ENCODE measurements around the gene CACNA1D. TPM values are rescaled to one million over a fixed set of nuclear protein-coding genes. Genes with fewer than 3 reads are reported as not detected.

Gene CACNA1D
- total RNA-seq, 1 donor from 2014 or later: 2.8 TPM

DNA sequence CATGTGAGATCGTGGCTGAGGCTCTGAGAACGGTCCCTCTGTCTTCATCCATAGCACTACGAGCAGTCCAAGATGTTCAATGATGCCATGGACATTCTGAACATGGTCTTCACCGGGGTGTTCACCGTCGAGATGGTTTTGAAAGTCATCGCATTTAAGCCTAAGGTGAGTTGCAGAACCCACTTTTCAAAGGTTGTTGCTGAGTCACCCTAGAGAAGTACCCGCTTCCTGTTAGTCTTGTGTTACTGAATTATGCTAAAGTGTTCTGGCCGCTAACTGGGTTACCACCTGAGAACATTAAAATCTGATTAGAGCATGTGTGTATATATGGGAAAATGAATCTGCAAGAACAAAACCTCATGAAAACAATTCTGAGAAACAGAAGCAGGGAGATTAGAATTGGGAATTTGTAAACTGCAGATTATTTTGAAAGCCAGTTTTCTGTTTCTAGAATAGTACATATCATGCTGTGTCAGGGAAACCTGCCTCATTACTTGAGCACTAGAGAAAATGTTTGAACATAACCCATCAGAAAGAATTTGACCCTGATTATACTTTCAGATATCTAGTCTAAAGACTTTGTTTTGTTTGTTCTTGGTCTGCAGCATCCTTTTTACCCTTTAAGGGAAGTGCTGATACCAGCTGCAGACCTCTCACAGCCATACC, 259.2 kb downstream of the CACNA1D start:
- Mint-ChIP-seq H3K36me3 (no peaks in the 10 kb centered on the region), H3K9me3 (no peaks in the 10 kb centered on the region), H3K27me3 (ENCODE audit: low read depth) (peaks cover 8% of the 10 kb centered on the region), H3K4me1 (peaks cover 1% of the 10 kb centered on the region), H3K27ac (no peak overlapping the region), H3K4me3 (no peak overlapping the region)
- no peak for DNase-seq (ENCODE audit: low spot score in 2 of 2, unreplicated experiment in 2 of 2)
- TF ChIP-seq, protein P1, sequence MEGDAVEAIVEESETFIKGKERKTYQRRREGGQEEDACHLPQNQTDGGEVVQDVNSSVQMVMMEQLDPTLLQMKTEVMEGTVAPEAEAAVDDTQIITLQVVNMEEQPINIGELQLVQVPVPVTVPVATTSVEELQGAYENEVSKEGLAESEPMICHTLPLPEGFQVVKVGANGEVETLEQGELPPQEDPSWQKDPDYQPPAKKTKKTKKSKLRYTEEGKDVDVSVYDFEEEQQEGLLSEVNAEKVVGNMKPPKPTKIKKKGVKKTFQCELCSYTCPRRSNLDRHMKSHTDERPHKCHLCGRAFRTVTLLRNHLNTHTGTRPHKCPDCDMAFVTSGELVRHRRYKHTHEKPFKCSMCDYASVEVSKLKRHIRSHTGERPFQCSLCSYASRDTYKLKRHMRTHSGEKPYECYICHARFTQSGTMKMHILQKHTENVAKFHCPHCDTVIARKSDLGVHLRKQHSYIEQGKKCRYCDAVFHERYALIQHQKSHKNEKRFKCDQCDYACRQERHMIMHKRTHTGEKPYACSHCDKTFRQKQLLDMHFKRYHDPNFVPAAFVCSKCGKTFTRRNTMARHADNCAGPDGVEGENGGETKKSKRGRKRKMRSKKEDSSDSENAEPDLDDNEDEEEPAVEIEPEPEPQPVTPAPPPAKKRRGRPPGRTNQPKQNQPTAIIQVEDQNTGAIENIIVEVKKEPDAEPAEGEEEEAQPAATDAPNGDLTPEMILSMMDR (IDR thresholded peaks at IDR 0.05; ENCODE audit: unreplicated experiment): no peak

DNA sequence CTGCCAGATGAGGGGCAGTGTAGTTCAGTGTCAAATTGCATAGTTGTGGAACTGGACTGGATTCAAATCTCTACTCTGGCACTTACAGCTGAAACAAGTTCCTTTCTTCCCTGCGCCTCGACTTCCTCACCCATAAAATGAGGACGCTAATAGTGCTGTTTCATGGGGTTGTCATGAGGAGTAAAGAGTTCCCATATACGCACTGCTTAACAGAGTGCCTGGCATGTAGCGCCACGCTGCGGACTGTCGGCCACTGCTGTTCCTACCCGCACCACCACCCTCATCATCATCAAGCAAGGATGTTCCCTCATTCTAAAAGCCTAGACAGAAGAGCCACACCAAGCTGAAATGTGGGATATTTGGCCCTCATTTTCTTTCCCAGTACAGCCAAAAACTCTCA, 259.9 kb downstream of the CACNA1D start:
- H3K27ac Mint-ChIP-seq: no peak overlapping the region
- peaks cover 8% of the 10 kb centered on the region for H3K27me3 Mint-ChIP-seq (ENCODE audit: low read depth)
- no peaks in the 10 kb centered on the region for H3K36me3 Mint-ChIP-seq
- H3K4me1 Mint-ChIP-seq: peaks cover 1% of the 10 kb centered on the region
- no peaks in the 10 kb centered on the region for H3K9me3 Mint-ChIP-seq
- H3K4me3 Mint-ChIP-seq: no peak overlapping the region
- TF ChIP-seq, protein P1 (IDR thresholded peaks at IDR 0.05; ENCODE audit: unreplicated experiment): no peak
- DNase-seq (ENCODE audit: low spot score in 2 of 2, unreplicated experiment in 2 of 2): no peak

DNA sequence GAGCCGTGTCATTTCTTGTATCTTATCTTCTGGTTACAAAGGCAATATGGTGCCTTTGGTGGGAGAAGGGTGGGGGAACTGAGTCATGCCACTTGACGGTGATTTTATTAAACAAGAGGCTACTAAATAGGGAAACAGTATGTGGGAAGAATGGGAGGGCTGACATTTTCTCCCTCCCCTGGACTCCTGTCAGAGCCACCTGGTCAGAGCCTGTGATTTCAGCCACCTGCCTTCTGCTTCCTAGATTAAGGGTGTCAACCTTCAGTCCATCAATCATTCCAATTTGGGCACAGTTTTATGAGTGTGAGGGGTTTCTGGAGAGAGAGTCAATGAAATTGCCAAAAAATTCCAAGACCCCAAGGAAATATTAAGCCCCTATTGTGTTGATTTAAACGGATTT, 264.4 kb downstream of the CACNA1D start:
- Mint-ChIP-seq H3K9me3 (no peaks in the 10 kb centered on the region), H3K4me3 (no peak overlapping the region), H3K4me1 (no peaks in the 10 kb centered on the region), H3K36me3 (no peaks in the 10 kb centered on the region), H3K27me3 (ENCODE audit: low read depth) (peaks cover 10% of the 10 kb centered on the region), H3K27ac (no peak overlapping the region)
- TF ChIP-seq, protein P1 (IDR thresholded peaks at IDR 0.05; ENCODE audit: unreplicated experiment): no peak
- no peak for DNase-seq (ENCODE audit: low spot score in 2 of 2, unreplicated experiment in 2 of 2)

DNA sequence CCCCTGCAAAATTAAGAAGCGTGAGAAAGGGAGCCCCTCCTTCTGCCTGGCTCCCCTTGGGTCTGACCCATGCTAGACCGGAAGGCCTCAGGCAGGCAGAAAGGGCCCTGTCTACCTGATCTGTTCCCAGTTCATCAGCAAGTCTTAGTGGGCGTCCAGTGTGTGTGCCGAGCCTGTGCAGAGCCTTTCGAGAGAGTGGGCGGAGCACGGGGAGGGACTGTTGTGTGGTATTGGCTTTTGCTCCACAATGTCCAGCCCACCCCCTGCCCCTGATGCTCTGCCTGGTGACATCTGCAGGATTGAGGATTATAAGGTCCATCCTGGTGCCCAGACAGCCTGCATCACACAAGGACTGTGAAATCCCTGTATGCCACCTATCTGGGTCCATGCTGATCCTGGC, 268.9 kb downstream of the CACNA1D start:
- no peaks in the 10 kb centered on the region for H3K4me1 Mint-ChIP-seq
- TF ChIP-seq, protein P1 (IDR thresholded peaks at IDR 0.05; ENCODE audit: unreplicated experiment): no peak
- H3K36me3 Mint-ChIP-seq: no peaks in the 10 kb centered on the region
- no peak for DNase-seq (ENCODE audit: low spot score in 2 of 2, unreplicated experiment in 2 of 2)
- no peak overlapping the region for H3K27ac Mint-ChIP-seq
- H3K4me3 Mint-ChIP-seq: no peak overlapping the region
- H3K9me3 Mint-ChIP-seq: no peaks in the 10 kb centered on the region
- H3K27me3 Mint-ChIP-seq (ENCODE audit: low read depth): peaks cover 9% of the 10 kb centered on the region

- TF ChIP-seq, protein P1 (IDR thresholded peaks at IDR 0.05; ENCODE audit: unreplicated experiment): no peak
- no peak for DNase-seq (ENCODE audit: low spot score in 2 of 2, unreplicated experiment in 2 of 2)
- no peaks in the 10 kb centered on the region for H3K9me3 Mint-ChIP-seq
These were observed 269.8 kb downstream of the CACNA1D start for GRCh38 chr3:53764026-53764775.

More at GRCh38 chr3:53764026-53764775, 269.8 kb downstream of the CACNA1D start:
- Mint-ChIP-seq H3K4me3 (no peak overlapping the region), H3K4me1 (no peaks in the 10 kb centered on the region), H3K27ac (no peak overlapping the region), H3K36me3 (no peaks in the 10 kb centered on the region), H3K27me3 (ENCODE audit: low read depth) (peaks cover 7% of the 10 kb centered on the region)
